Measurements from ENCODE around the gene PBXIP1.

PBXIP1 gene

DNA sequence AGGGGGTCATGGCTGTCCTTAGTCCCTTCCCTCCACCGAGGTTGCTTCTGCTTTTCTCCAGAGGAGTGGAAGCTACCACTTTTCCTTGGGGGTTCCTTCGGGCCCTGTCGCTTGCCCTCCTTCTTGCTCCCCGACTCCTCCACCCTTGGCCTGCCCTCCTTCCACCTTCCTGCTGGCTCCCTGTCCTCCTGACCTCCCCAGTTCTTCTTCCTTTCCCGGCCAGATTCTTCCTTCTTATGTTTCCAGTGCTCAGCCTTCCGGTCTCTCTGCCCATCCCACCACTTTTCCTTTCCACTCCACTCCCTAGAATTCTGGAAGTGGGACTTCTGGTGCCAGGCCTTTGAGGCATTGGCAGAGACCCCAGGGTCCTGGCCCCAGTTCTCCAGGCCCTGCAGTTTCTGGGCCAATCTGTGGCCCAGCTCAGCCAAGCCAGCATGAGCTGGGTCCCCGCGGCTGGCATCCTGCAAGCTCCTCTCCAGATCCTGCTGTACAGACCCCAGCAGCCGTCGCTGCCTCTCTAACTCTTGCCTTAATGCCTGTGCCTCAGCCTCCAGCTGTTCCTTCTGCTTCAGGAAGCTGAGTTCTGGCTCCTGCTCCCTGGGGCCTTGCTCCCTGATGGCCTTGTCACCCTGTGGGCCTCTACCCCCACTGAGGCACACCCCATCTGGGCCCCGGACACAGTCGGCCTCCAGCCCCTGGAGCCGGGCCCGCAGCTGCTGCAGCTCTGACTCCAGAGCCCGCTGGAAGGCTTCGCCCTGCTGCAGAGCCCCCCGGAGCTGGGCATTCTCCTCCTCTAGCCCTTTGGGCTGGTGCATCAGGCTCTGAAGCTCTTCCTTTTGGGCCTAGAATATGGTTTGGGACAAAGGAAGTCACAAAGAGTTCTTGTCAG is 9.7 kb downstream of the PBXIP1 start:
- Histone ChIP-seq H3K9me3 (no peaks in the 10 kb centered on the region), H3K4me1 (no peaks in the 10 kb centered on the region; the same call in 1 of the 2 replicates), H3K27me3 (no peaks in the 10 kb centered on the region), H3K36me3 (no peaks in the 10 kb centered on the region), H3K4me3 (ENCODE audit: low read depth, low read length) (no peak overlapping the region)
- TF ChIP-seq CTCF (IDR thresholded peaks at IDR 0.05; ENCODE audit: low read depth, low read length), result no peak
- no peak for DNase-seq

GRCh38 chr1:154945160-154945961 is 10.5 kb downstream of the PBXIP1 start:
- no peak overlapping the region for H3K4me3 ChIP-seq (ENCODE audit: low read depth, low read length)
- no peaks in the 10 kb centered on the region for H3K36me3 ChIP-seq
- H3K4me1 ChIP-seq, result no peaks in the 10 kb centered on the region; the same call in 1 of the 2 replicates

GRCh38 chr1:154944401-154945159 is 11.3 kb downstream of the PBXIP1 start:
- Histone ChIP-seq H3K9me3 (no peaks in the 10 kb centered on the region), H3K36me3 (no peaks in the 10 kb centered on the region), H3K4me1 (no peaks in the 10 kb centered on the region; the same call in 1 of the 2 replicates), H3K4me3 (ENCODE audit: low read depth, low read length) (no peak overlapping the region), H3K27me3 (no peaks in the 10 kb centered on the region)
- TF ChIP-seq CTCF (IDR thresholded peaks at IDR 0.05; ENCODE audit: low read depth, low read length), result no peak
- no peak for DNase-seq

More at GRCh38 chr1:154945160-154945961, 10.5 kb downstream of the PBXIP1 start:
- no peak for DNase-seq
- H3K27me3 ChIP-seq, result no peaks in the 10 kb centered on the region
- no peak for TF ChIP-seq CTCF (IDR thresholded peaks at IDR 0.05; ENCODE audit: low read depth, low read length)
- H3K9me3 ChIP-seq, result no peaks in the 10 kb centered on the region

- DNase-seq, result peak; percentile 66
- peak; percentile 95 for TF ChIP-seq CTCF (IDR thresholded peaks at IDR 0.05; ENCODE audit: low read depth, low read length)
- Histone ChIP-seq H3K4me1 (no peaks in the 10 kb centered on the region; the same call in 1 of the 2 replicates), H3K36me3 (no peaks in the 10 kb centered on the region), H3K4me3 (ENCODE audit: low read depth, low read length) (no peak overlapping the region), H3K9me3 (no peaks in the 10 kb centered on the region), H3K27me3 (no peaks in the 10 kb centered on the region)
These were observed 12.1 kb downstream of the PBXIP1 start for GRCh38 chr1:154943649-154944400.

- DNase-seq, result no peak
- Histone ChIP-seq H3K4me3 (ENCODE audit: low read depth, low read length) (no peak overlapping the region), H3K9me3 (no peaks in the 10 kb centered on the region), H3K4me1 (no peaks in the 10 kb centered on the region; the same call in 1 of the 2 replicates), H3K27me3 (no peaks in the 10 kb centered on the region), H3K36me3 (no peaks in the 10 kb centered on the region)
- no peak for TF ChIP-seq CTCF (IDR thresholded peaks at IDR 0.05; ENCODE audit: low read depth, low read length)
These were observed 14.4 kb downstream of the PBXIP1 start for GRCh38 chr1:154941333-154942013.

Data from BE2C (cell line).